ENCODE results near the gene ARPIN.
A peak's percentile ranks its signal among the peaks of the same experiment; 100 is the strongest.

Gene ARPIN

GRCh38 chr15:89899295-89899945 lies 13.3 kb downstream of the ARPIN start:
- no peak for TF ChIP-seq CTCF (conservative IDR thresholded peaks at IDR 0.05)
- peak overlapping the region; percentile 40 for H3K27ac ChIP-seq

GRCh38 chr15:89898614-89899294 lies 14.0 kb downstream of the ARPIN start:
- peak overlapping the region; percentile 40 for H3K27ac ChIP-seq
- TF ChIP-seq CTCF (conservative IDR thresholded peaks at IDR 0.05), result peak; percentile 93

- no peak for TF ChIP-seq CTCF (conservative IDR thresholded peaks at IDR 0.05)
- peak overlapping the region; percentile 40; the same call in 1 of the 2 replicates for H3K27ac ChIP-seq
Observed at GRCh38 chr15:89898146-89898545, 14.6 kb downstream of the ARPIN start.

GRCh38 chr15:89893696-89894447 lies 18.9 kb downstream of the ARPIN start, which contains the start of gene AP3S2:
Gene AP3S2 (minus strand): TSS chr15:89893994. CDS start chr15:89893949, 45 bp downstream.
- peak within 1 kb of the TSS; percentile 94 for H3K27ac ChIP-seq
- no peak; the same call in 1 of the 2 replicates for TF ChIP-seq CTCF (conservative IDR thresholded peaks at IDR 0.05)

GRCh38 chr15:89893027-89893426 lies 19.7 kb downstream of the ARPIN start:
- no peak for TF ChIP-seq CTCF (conservative IDR thresholded peaks at IDR 0.05)
- H3K27ac ChIP-seq, result peak overlapping the region; percentile 94

GRCh38 chr15:89888214-89888804 lies 24.4 kb downstream of the ARPIN start:
- no peak overlapping the region for H3K27ac ChIP-seq
- TF ChIP-seq CTCF (conservative IDR thresholded peaks at IDR 0.05), result peak; percentile 94

GRCh38 chr15:89885611-89886010 lies 27.1 kb downstream of the ARPIN start:
- H3K27ac ChIP-seq, result peak overlapping the region; percentile 38; the same call in 1 of the 2 replicates
- no peak for TF ChIP-seq CTCF (conservative IDR thresholded peaks at IDR 0.05)

GRCh38 chr15:89885179-89885578 lies 27.6 kb downstream of the ARPIN start:
- peak overlapping the region; percentile 38 for H3K27ac ChIP-seq
